ENCODE measurements around the gene SMPD2. TPM values are rescaled to one million over a fixed set of nuclear protein-coding genes. Genes with fewer than 3 reads are reported as not detected.

Gene SMPD2
- total and polyA plus RNA-seq, 2 donors (not counting 1 experiment from before 2014, with no cell fraction given): 35.7 to 43.9 TPM

DNA sequence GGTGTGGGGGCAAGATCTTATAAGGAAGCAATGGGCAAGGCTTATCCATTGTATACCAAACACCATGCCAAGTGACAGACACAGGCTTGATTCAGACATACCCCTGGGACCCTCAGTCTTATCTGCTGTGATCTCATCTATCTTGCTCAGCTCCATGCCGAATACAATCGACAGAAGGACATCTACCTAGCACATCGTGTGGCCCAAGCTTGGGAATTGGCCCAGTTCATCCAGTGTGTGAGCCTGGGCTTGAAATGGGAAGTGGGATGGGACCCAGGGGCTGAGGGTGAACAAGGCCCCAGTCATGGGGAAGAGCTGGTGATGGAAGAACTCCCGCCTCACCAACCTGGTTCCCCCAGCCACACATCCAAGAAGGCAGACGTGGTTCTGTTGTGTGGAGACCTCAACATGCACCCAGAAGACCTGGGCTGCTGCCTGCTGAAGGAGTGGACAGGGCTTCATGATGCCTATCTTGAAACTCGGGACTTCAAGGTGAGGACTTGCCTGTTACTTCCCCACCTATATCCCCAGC is 1.9 kb downstream of the SMPD2 start:
- peaks cover 19% of the 10 kb centered on the region for H4K20me1 ChIP-seq (ENCODE audit: control insufficient read depth, insufficient read depth, low read length, poor library complexity, severe bottlenecking)
- CTCF ChIA-PET: interaction anchor here (1.1 to 5.6 kb wide), 5 partner anchors 12 to 78 kb away, joined by 3 to 55 read pairs (median 12); partner anchors contain the start of genes CD164, MICAL1 and ZBTB24

More for the DNA sequence above, 1.9 kb downstream of the SMPD2 start:
- peak overlapping the region in 1 of 2 donors; percentile 98 for H3K27ac ChIP-seq (ENCODE audit: low read length in 2 of 2)
- Mint-ChIP-seq H3K4me3 (peak overlapping the region; percentile 97), H3K27ac (peak overlapping the region; percentile 96), H3K4me1 (peaks cover 37% of the 10 kb centered on the region), H3K9me3 (ENCODE audit: insufficient read depth) (no peaks in the 10 kb centered on the region), H3K27me3 (no peaks in the 10 kb centered on the region)
- H3K4me3 ChIP-seq (ENCODE audit: control extremely low read depth in 1 of 5, extremely low read depth in 1 of 5, insufficient read depth in 1 of 5, low read depth in 2 of 5, low read length in 4 of 5): no peak overlapping the region
- TF ChIP-seq, protein P1, sequence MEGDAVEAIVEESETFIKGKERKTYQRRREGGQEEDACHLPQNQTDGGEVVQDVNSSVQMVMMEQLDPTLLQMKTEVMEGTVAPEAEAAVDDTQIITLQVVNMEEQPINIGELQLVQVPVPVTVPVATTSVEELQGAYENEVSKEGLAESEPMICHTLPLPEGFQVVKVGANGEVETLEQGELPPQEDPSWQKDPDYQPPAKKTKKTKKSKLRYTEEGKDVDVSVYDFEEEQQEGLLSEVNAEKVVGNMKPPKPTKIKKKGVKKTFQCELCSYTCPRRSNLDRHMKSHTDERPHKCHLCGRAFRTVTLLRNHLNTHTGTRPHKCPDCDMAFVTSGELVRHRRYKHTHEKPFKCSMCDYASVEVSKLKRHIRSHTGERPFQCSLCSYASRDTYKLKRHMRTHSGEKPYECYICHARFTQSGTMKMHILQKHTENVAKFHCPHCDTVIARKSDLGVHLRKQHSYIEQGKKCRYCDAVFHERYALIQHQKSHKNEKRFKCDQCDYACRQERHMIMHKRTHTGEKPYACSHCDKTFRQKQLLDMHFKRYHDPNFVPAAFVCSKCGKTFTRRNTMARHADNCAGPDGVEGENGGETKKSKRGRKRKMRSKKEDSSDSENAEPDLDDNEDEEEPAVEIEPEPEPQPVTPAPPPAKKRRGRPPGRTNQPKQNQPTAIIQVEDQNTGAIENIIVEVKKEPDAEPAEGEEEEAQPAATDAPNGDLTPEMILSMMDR (IDR thresholded peaks at IDR 0.05): no peak
- TF ChIP-seq EZH2 (IDR thresholded peaks at IDR 0.05; ENCODE audit: borderline replicate concordance, insufficient read depth, low read depth, low read length, poor library complexity, severe bottlenecking): no peak
- no peak for ATAC-seq (ENCODE audit: low read depth)
- 100% methylated on average over 6 of the region's 6 CpGs for WGBS (ENCODE audit: insufficient coverage)
- peak; percentile 41 for DNase-seq
- peaks cover 21 to 33% of the 10 kb centered on the region in 2 donors for H3K4me1 ChIP-seq (ENCODE audit: control insufficient read depth in 2 of 2, insufficient read depth in 2 of 2, low read length in 2 of 2)
- H3K79me2 ChIP-seq (ENCODE audit: control insufficient read depth, insufficient read depth, low read length): peaks cover 27% of the 10 kb centered on the region
- intact Hi-C loops (cut with micrococcal nuclease): no loop called here
- no peak overlapping the region for H3K9ac ChIP-seq (ENCODE audit: low read length)
- H2AFZ ChIP-seq (ENCODE audit: insufficient read depth, low read depth, low read length, poor library complexity, severe bottlenecking): no peak overlapping the region
- H3K4me2 ChIP-seq (replicated peaks; ENCODE audit: low read depth, low read length, poor library complexity, severe bottlenecking): peak overlapping the region; percentile 83
- no peaks in the 10 kb centered on the region for H3K27me3 ChIP-seq (replicated peaks in 1 of 4; ENCODE audit: control extremely low read depth in 1 of 4, control insufficient read depth in 3 of 4, insufficient read depth in 4 of 4, low read length in 3 of 4)
- peaks cover 0 to 43% of the 10 kb centered on the region in 2 experiments for H3K36me3 ChIP-seq (replicated peaks in 1 of 2; ENCODE audit: control extremely low read depth in 1 of 2, control insufficient read depth in 1 of 2, extremely low read depth in 1 of 2, insufficient read depth in 2 of 2, low read length in 1 of 2)
- no peaks in the 10 kb centered on the region for H3K9me3 ChIP-seq (ENCODE audit: control extremely low read depth in 1 of 3, control insufficient read depth in 2 of 3, insufficient read depth in 1 of 3, low read length in 2 of 3)
- POLR2A ChIA-PET: interaction anchor here (2.1 to 3.6 kb wide), 6 partner anchors 8 to 249 kb away, joined by 8 to 26 read pairs (median 14); partner anchors contain the start of genes AK9, CD164, FIG4 and MICAL1
